Measurements from ENCODE around the gene SLC25A41.
"Not testable (repeated sequence)": the region's sequence is repeated elsewhere in the genome, so short reads cannot be mapped to it uniquely, and the experiment has no call there.

SLC25A41 gene

DNA sequence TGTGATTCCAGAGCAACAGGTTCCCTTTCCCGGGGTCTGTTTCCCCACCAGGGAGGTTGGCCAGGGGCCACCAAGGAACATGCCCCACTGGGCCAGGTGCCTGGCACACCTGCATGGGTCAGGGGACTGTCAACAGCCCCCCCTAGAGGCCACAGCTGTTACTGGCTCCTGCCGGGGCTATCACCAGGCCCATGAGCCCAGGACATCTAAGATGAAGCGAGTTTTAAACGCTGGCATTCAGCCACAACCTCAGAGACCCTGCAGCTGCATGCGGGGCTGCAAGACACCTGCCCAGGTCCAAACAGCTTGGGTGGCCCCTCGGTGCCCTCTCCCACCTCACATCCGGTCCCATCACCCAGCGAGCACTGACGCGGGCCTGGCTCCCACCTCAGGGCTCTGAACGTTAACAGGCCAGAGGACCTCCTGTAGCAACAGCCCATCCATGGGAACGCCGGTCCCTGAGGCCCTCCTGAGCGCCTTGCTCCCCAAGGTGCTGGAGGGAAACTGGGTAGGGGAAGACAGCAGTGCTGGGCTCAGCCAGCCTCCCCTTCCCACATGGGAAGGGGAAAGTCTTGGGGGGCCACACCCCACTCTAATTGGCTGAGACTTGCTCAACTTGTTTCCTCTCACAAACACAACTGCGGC lies 21.0 kb downstream of the SLC25A41 start:
- no peak overlapping the region for H3K27ac ChIP-seq
- no peak for TF ChIP-seq ZFX (IDR thresholded peaks at IDR 0.05; ENCODE audit: borderline replicate concordance)
- TF ChIP-seq, protein P1, sequence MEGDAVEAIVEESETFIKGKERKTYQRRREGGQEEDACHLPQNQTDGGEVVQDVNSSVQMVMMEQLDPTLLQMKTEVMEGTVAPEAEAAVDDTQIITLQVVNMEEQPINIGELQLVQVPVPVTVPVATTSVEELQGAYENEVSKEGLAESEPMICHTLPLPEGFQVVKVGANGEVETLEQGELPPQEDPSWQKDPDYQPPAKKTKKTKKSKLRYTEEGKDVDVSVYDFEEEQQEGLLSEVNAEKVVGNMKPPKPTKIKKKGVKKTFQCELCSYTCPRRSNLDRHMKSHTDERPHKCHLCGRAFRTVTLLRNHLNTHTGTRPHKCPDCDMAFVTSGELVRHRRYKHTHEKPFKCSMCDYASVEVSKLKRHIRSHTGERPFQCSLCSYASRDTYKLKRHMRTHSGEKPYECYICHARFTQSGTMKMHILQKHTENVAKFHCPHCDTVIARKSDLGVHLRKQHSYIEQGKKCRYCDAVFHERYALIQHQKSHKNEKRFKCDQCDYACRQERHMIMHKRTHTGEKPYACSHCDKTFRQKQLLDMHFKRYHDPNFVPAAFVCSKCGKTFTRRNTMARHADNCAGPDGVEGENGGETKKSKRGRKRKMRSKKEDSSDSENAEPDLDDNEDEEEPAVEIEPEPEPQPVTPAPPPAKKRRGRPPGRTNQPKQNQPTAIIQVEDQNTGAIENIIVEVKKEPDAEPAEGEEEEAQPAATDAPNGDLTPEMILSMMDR (IDR thresholded peaks at IDR 0.05) = peak; percentile 85

- H3K27ac ChIP-seq = no peak overlapping the region
- TF ChIP-seq, protein P1 (IDR thresholded peaks at IDR 0.05) = no peak
- TF ChIP-seq ZFX (IDR thresholded peaks at IDR 0.05; ENCODE audit: borderline replicate concordance) = no peak
Measured at GRCh38 chr19:6412061-6412446, 21.5 kb downstream of the SLC25A41 start.

- TF ChIP-seq ZFX (IDR thresholded peaks at IDR 0.05; ENCODE audit: borderline replicate concordance) = no peak
- TF ChIP-seq, protein P1 (IDR thresholded peaks at IDR 0.05) = no peak
Measured at GRCh38 chr19:6409346-6409745, 24.2 kb downstream of the SLC25A41 start.

GRCh38 chr19:6406401-6406800 lies 27.2 kb downstream of the SLC25A41 start:
- TF ChIP-seq, protein P1 (IDR thresholded peaks at IDR 0.05) = no peak
- no peak for TF ChIP-seq ZFX (IDR thresholded peaks at IDR 0.05; ENCODE audit: borderline replicate concordance)
- H3K27ac ChIP-seq = no peak overlapping the region

More at GRCh38 chr19:6409346-6409745, 24.2 kb downstream of the SLC25A41 start:
- H3K27ac ChIP-seq = no peak overlapping the region

- TF ChIP-seq ZFX (IDR thresholded peaks at IDR 0.05; ENCODE audit: borderline replicate concordance) = no peak
- H3K27ac ChIP-seq = no peak overlapping the region
Measured at GRCh38 chr19:6402837-6403608, 30.5 kb downstream of the SLC25A41 start.

DNA sequence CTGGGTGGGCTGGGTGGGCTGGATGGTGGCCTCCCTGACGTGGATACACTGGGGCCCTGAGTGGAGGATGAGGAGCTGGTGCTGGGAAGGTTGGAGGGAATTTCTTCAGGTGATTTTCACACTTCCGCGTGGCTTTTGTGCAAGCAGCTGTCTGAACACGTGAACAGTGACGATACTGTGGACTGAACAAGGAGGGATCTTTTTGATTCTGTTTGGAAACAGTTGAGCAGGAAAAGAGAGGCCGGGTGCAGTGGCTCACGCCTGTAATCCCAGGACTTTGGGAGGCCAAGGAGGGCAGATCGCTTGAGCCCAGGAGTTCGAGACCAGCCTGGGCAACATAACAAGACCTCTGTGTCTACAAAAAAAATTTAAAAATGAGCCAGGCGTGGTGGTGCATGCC lies 31.5 kb downstream of the SLC25A41 start:
- no peak overlapping the region for H3K27ac ChIP-seq
- TF ChIP-seq, protein P1 (IDR thresholded peaks at IDR 0.05) = no peak
- no peak for TF ChIP-seq ZFX (IDR thresholded peaks at IDR 0.05; ENCODE audit: borderline replicate concordance)

GRCh38 chr19:6400062-6400944 lies 33.3 kb downstream of the SLC25A41 start:
- not testable (repeated sequence) for H3K27ac ChIP-seq

DNA sequence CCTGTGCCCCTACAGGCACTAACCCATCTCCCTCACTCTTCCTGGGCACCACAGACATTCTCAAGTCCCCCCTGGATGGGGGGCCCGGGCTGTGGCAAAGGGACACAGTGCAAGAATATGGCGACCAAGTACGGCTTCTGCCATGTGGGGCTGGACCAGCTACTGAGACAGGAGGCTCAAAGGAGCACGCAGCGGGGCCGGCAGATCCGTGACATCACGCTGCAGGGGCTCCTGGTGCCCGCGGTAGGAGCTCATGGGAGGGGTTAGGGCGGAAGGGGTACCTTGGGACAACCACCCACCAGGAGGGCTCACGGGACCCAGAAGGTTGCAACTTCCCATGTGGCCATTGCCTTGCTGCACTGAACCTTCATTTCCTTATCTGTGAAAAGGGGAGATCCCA lies 37.3 kb downstream of the SLC25A41 start:
- TF ChIP-seq, protein P1 (IDR thresholded peaks at IDR 0.05) = no peak
- TF ChIP-seq ZFX (IDR thresholded peaks at IDR 0.05; ENCODE audit: borderline replicate concordance) = no peak
- H3K27ac ChIP-seq = no peak overlapping the region
